Skeletal muscle tissue (tissue), 4 donors: ENCODE data around the gene CES4A. TPM values are rescaled to one million over a fixed set of nuclear protein-coding genes. Genes with fewer than 3 reads are reported as not detected.
A peak's percentile ranks its signal among the peaks of the same experiment; 100 is the strongest.
"Not testable (repeated sequence)": the region's sequence is repeated elsewhere in the genome, so short reads cannot be mapped to it uniquely, and the experiment has no call there.

ENCODE experiments used
- H3K27ac ChIP-seq: one replicate; pipeline ENCODE4 v1.7.0; 2013; ENCODE audit warnings: mild to moderate bottlenecking, low read depth, low read length, inconsistent platforms
- H3K27me3 ChIP-seq, 3 donors: one replicate each; pipeline ENCODE4 v1.7.0; 2013; ENCODE audit warnings: low read length in 3 of 3; ENCODE audit not compliant: control insufficient read depth in 3 of 3, insufficient read depth in 3 of 3
- H3K36me3 ChIP-seq, 3 donors: one replicate each; pipeline ENCODE4 v1.7.0; 2013; ENCODE audit warnings: low read length in 3 of 3; ENCODE audit not compliant: control insufficient read depth in 3 of 3, insufficient read depth in 3 of 3
- H3K4me1 ChIP-seq, 3 donors: one replicate each; pipeline ENCODE4 v1.7.0; 2013; ENCODE audit warnings: low read length in 3 of 3, mild to moderate bottlenecking in 3 of 3; ENCODE audit not compliant: control insufficient read depth in 3 of 3, insufficient read depth in 3 of 3
- H3K4me3 ChIP-seq, 3 donors: one replicate each; pipeline ENCODE4 v1.7.0; 2013; ENCODE audit warnings: low read length in 3 of 3
- H3K9ac ChIP-seq, 3 donors: one replicate each; pipeline ENCODE4 v1.7.0; 2013; ENCODE audit warnings: low read length in 3 of 3, mild to moderate bottlenecking in 3 of 3, moderate library complexity in 2 of 3, low read depth in 1 of 3
- H3K9me3 ChIP-seq, 3 donors: one replicate each; pipeline ENCODE4 v1.7.0; 2013; ENCODE audit warnings: low read length in 3 of 3; ENCODE audit not compliant: control insufficient read depth in 3 of 3
- total RNA-seq: library from RNA; depleted of rRNA; stranded (reverse); fragments of >200 nt; gene quantifications from one replicate; pipeline ENCODE4 v1.2.3, GENCODE V29; 2014
- donor health status: Osteomylitis.

The CES4A gene
- total RNA-seq, 1 donor from 2014 or later = 1.0 TPM

DNA sequence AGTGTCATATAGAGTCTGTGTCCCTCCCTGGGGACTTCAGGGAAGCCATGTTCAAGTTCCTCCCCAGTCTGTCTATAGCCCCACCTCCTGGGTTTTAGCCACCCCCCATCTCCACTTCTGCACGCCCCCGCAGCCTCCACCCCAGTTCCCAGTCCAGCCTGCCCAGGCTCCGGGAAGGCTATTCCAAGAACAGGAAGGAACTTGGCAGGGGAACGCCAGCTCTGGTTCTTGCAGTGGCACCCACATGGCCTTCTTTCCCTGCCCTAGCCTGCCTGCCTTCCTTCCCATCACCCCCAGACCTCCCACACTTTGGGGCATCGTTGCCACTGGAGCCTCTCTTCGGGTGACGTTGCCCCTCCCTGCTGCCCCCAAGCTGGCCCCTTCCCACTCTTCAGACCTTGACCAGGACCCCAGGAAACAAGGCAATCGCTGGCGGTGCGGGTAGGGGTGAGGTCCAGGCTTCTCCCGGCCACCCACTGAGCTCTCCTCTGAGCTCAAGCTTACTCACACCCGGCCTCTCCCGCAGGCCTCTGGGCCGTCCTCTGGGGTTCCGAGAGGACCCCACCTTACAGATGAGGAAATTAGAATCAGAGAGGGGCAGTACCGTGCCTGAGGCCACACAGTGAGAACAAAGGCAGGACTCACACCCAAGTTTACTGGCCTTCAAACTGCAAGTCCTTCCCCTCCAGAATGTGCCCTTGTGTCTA, 9.2 kb upstream of the CES4A start:
- H3K9me3 ChIP-seq = no peaks in the 10 kb centered on the region
- no peaks in the 10 kb centered on the region for H3K27me3 ChIP-seq
- no peak overlapping the region for H3K4me3 ChIP-seq
- H3K4me1 ChIP-seq = peaks cover 0 to 11% (median 2%) of the 10 kb centered on the region in 3 donors
- H3K36me3 ChIP-seq = peaks cover 0 to 2% (median 0%) of the 10 kb centered on the region in 3 donors
- no peak overlapping the region for H3K9ac ChIP-seq
- H3K27ac ChIP-seq = no peak overlapping the region

DNA sequence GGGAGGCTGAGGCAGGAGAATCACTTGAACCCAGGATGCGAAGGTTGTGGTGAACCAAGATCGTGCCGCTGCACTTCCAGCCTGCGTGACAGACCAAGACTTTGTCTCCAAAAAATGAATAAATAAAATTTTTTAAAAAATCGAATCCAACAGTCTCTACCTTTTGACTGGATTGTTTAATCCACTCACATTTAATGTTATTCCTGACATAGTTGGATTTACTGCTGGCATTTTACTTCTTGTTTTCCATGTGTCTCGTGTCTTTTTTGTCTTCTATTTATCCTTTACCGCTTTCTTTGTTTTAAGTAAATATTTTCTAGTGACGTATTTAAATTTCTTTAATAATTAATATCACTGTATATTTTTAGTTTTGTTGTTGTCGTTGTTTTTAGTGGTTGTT, 5.4 kb upstream of the CES4A start:
- no peak overlapping the region for H3K4me3 ChIP-seq
- no peaks in the 10 kb centered on the region for H3K36me3 ChIP-seq
- peaks cover 0 to 6% (median 2%) of the 10 kb centered on the region in 3 donors for H3K4me1 ChIP-seq
- H3K27me3 ChIP-seq = no peaks in the 10 kb centered on the region
- H3K9me3 ChIP-seq = no peaks in the 10 kb centered on the region
- H3K9ac ChIP-seq = no peak overlapping the region
- H3K27ac ChIP-seq = no peak overlapping the region

DNA sequence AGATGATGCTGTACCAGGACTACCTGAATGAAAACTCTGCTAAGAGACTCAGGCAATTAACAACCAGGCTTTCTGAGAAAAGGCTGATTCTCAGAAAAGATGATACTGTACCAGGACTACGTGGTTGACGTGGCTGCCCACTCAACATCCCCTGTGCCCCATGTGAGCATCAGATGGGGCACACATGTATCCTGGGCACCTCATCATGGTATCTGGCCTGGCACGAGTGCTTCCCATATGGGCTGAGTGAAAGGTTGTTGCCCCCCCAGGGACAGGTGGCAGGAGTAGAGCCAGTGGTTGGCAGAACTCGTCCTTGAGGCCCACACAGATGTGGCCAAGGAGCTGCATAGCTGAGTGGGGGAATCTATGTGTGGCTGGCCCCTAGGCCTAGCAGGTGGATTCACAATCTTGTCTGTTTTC, 3.5 kb upstream of the CES4A start:
- H3K4me1 ChIP-seq = peaks cover 0 to 6% (median 0%) of the 10 kb centered on the region in 3 donors
- no peak overlapping the region for H3K9ac ChIP-seq
- no peak overlapping the region for H3K4me3 ChIP-seq

DNA sequence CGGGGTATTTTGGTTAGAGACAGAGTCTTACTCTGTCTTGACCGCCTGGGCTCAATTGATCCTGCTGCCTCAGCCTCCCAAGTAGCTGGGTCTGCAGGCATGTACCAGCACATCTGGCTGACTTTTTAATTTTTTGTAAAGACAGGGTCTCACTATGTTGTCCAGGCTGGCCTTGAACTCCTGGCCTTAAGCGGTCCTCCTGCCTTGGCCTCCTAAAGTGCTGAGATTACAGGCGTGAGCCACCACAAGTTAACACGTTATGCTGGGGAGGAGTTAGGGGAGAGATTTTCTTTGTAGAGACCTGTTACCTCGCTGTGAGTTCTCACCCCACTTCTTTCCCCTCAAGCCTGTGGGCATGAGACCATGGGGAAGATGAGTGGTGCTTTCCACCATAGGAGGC, 1.8 kb upstream of the CES4A start:
- H3K27ac ChIP-seq = no peak overlapping the region
- no peak overlapping the region for H3K9ac ChIP-seq
- H3K4me1 ChIP-seq = peaks cover 0 to 6% (median 0%) of the 10 kb centered on the region in 3 donors
- no peaks in the 10 kb centered on the region for H3K27me3 ChIP-seq
- H3K4me3 ChIP-seq = no peak overlapping the region
- no peaks in the 10 kb centered on the region for H3K9me3 ChIP-seq
- no peaks in the 10 kb centered on the region for H3K36me3 ChIP-seq

More for the DNA sequence above, 3.5 kb upstream of the CES4A start:
- Histone ChIP-seq H3K27me3 (no peaks in the 10 kb centered on the region), H3K36me3 (no peaks in the 10 kb centered on the region), H3K27ac (no peak overlapping the region), H3K9me3 (no peaks in the 10 kb centered on the region)

DNA sequence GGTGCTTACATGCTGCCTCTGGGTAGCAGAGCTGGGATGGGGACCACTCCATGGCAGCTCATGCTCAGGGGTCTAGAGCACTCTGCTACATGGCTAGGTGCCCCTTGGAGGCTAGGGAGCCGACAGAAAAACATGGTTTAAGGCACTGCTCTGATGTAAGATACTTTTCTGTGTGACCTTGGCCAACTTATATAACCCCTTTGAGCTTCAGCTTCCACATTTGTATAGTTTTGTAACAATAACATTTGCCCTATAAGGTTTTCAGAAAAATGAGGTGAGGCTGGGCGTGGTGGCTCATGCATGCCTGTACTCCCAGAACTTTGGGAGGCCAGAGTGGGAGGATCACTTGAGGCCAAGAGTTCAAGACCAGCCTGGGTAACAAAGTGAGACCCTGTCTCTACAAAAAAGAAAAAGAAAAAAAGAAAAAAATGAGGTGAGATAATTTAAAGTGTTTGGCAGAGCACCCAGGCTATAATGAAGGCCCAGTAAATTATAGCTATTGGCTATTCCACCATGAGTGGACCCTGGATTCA, 3.2 kb downstream of the CES4A start:
- Histone ChIP-seq H3K9ac (no peak overlapping the region), H3K36me3 (no peaks in the 10 kb centered on the region), H3K9me3 (no peaks in the 10 kb centered on the region), H3K27ac (no peak overlapping the region), H3K4me1 (peaks cover 3 to 13% (median 5%) of the 10 kb centered on the region in 3 donors), H3K4me3 (no peak overlapping the region), H3K27me3 (no peaks in the 10 kb centered on the region)

DNA sequence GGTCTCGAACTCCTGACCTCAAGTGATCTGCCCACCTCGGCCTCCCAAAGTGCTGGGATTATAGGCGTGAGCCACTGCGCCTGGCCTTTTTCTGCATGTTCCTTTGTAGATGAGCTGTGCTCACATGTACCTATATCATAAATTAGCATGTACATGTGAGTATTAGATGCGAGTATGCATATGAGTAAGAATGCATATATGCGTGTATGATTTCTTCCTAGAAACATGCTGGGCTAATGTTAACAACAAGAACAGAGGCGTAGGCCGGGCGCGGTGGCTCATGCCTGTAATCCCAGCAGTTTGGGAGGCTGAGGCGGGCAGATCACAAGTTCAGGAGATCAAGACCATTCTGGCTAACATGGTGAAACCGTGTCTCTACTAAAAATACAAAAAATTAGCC, 5.2 kb downstream of the CES4A start:
- H3K27me3 ChIP-seq, H3K36me3 ChIP-seq: not testable (repeated sequence)

DNA sequence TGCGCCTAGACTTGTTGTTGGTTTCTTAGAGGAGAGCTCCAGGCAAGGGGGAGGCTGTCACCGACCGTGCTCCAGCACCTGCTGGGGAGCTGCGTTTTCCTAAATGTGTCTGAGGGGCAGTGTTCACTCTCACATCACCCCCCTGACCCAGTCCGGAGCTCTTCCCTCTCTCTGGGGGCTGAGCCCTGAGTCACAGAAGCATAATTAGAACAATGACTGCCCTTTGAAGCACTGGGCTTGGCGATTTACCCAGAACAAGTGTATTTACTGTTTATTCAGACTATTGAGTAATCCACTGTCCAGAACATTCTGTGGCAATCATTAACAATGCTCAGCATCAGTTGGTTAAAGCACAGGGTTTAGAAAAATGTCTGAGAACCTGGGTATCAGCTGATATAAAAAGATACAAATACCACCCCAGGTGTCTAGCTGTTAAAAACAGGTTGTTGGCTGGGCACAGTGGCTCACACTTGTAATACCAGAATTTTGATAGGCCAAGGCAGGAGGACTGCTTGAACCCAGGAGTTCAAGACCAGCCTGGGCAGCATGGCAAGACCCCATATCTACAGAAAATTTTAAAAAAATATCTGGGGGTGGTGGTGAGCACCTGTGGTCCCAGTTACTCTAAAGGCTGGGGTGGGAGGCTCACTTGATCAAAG, 8.1 kb downstream of the CES4A start:
- Histone ChIP-seq H3K9ac (no peak overlapping the region), H3K4me3 (no peak overlapping the region), H3K9me3 (no peaks in the 10 kb centered on the region), H3K4me1 (peaks cover 10 to 28% (median 27%) of the 10 kb centered on the region in 3 donors), H3K27me3 (peaks cover 2 to 3% (median 3%) of the 10 kb centered on the region in 3 donors), H3K36me3 (no peaks in the 10 kb centered on the region), H3K27ac (peak overlapping the region; percentile 39)

More for the DNA sequence above, 5.2 kb downstream of the CES4A start:
- not testable (repeated sequence) for H3K4me3 ChIP-seq, H3K9ac ChIP-seq, H3K27ac ChIP-seq, H3K9me3 ChIP-seq
- peaks cover 3 to 17% (median 14%) of the 10 kb centered on the region in 3 donors for H3K4me1 ChIP-seq

DNA sequence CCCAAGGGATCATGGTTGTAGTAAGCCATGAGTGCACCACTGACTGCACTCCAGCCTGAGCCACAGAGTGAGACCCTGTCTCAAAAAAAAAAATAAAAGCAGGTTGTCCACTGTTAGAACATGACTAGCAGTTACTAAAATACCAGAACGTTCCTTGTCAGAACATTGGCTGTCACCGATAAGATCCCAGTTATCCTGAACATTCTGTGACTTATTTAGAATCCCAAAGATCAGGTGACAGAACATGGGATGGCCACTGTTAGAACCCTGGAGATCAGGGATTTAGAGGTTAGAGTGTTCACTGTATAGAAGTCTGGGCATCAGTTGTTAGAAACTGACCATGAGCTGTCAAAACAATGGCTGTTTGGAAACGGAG, 8.6 kb downstream of the CES4A start:
- Histone ChIP-seq H3K27me3 (peaks cover 3 to 7% (median 6%) of the 10 kb centered on the region in 3 donors), H3K27ac (peak overlapping the region; percentile 39), H3K9ac (no peak overlapping the region), H3K4me1 (peaks cover 10 to 31% (median 27%) of the 10 kb centered on the region in 3 donors), H3K9me3 (no peaks in the 10 kb centered on the region), H3K36me3 (no peaks in the 10 kb centered on the region), H3K4me3 (no peak overlapping the region)

DNA sequence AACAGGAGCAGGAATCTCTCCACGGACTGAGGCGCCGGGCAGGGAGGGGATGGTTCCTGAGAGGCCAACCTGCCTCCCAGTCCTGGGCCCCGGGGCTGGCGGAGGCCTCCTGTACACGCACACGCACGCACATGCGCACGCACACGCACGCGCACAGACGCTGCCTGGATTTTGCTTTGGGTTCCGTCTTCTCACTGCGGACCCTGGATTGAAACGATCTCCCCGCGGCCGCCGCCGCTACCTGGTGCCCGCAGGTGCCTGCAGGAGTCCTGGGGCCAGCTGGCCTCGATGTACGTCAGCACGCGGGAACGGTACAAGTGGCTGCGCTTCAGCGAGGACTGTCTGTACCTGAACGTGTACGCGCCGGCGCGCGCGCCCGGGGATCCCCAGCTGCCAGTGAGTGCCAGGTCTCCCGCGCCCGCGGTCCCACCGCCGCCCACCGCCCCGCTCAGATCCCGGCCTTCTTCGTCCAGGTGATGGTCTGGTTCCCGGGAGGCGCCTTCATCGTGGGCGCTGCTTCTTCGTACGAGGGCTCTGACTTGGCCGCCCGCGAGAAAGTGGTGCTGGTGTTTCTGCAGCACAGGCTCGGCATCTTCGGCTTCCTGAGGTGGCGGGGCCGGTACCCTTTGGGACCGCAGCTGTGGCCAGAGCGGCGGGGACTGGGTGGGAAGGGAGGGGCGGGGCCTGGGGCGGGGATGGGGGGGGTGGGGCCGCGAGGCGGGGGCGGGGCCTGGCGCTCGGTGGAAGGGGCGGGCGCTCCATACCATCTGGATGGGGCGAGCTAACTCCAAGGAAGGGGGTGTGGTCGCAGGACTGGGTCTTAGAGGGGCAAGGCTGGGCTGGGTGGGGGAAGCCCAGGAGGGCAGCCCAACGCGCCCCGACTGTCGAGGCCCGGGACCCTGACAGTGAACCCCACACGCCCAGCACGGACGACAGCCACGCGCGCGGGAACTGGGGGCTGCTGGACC, 12.3 kb downstream of the CES4A start:
- Histone ChIP-seq H3K9me3 (no peaks in the 10 kb centered on the region), H3K36me3 (peaks cover 0 to 5% (median 3%) of the 10 kb centered on the region in 3 donors), H3K27ac (no peak overlapping the region), H3K4me1 (peaks cover 10 to 31% (median 27%) of the 10 kb centered on the region in 3 donors), H3K4me3 (peak overlapping the region; percentile 68 to 76 (median 69)), H3K9ac (peak overlapping the region; percentile 50 to 72 (median 61)), H3K27me3 (peaks cover 7 to 17% (median 16%) of the 10 kb centered on the region in 3 donors)
